Measurements from ENCODE around the gene TP73. TPM values are rescaled to one million over a fixed set of nuclear protein-coding genes. Genes with fewer than 3 reads are reported as not detected.

Gene TP73
- total RNA-seq, 1 donor, result not detected

DNA sequence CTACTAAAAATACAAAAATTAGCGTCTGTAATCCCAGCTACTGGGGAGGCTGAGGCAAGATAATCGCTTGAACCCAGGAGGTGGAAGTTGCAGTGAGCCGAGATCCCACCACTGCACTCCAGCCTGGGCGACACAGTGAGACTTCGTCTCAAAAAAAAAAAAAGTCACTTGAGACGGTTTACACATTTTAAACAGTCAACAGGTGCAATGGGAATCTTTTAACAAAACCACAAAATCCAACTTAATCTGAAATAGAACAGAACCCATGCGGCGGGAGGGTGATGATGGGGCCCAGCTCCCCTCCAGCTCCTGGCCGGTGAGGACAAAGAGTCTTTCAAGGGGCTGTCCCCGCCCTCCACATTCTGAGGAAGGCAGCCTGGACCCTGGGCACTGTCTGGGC, 48.3 kb downstream of the TP73 start:
- no peak for DNase-seq (ENCODE audit: low read depth)

DNA sequence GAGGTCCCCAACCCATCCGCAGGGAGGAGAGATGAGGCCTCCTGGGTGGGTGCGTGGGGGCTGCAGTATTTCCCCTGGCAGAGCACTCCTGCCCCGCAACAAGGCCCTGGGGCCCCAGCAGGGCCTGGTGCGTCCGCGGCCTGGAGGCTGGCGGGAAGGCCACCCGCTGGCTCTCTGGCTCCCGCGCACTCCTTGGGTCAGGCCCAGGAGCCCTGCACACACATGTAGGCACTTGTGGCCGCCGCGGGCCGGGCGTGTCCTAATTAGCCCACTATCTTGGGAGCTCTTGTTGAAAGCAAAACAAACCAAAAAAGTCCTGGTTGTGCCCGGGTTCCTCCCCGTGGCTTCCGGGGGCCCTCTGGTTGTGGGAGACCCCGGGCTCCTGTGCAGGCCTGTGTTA, 50.2 kb downstream of the TP73 start:
- TF ChIP-seq CTCF (IDR thresholded peaks at IDR 0.05; ENCODE audit: insufficient read depth, low read depth, low read length), result no peak
- DNase-seq (ENCODE audit: low read depth), result no peak
- no peak overlapping the region for H3K4me3 ChIP-seq (ENCODE audit: low read depth, low read length)

More for the DNA sequence above, 48.3 kb downstream of the TP73 start:
- no peak for TF ChIP-seq CTCF (IDR thresholded peaks at IDR 0.05; ENCODE audit: insufficient read depth, low read depth, low read length)
- H3K4me3 ChIP-seq (ENCODE audit: low read depth, low read length), result no peak overlapping the region

- peak; percentile 6 for TF ChIP-seq CTCF (IDR thresholded peaks at IDR 0.05; ENCODE audit: insufficient read depth, low read depth, low read length)
- no peak overlapping the region for H3K4me3 ChIP-seq (ENCODE audit: low read depth, low read length)
- no peak for DNase-seq (ENCODE audit: low read depth)
Observed at GRCh38 chr1:3702990-3703728, 50.8 kb downstream of the TP73 start.

- TF ChIP-seq CTCF (IDR thresholded peaks at IDR 0.05; ENCODE audit: insufficient read depth, low read depth, low read length), result no peak
- no peak overlapping the region for H3K4me3 ChIP-seq (ENCODE audit: low read depth, low read length)
- DNase-seq (ENCODE audit: low read depth), result no peak
Observed at GRCh38 chr1:3703786-3704371, 51.6 kb downstream of the TP73 start.

DNA sequence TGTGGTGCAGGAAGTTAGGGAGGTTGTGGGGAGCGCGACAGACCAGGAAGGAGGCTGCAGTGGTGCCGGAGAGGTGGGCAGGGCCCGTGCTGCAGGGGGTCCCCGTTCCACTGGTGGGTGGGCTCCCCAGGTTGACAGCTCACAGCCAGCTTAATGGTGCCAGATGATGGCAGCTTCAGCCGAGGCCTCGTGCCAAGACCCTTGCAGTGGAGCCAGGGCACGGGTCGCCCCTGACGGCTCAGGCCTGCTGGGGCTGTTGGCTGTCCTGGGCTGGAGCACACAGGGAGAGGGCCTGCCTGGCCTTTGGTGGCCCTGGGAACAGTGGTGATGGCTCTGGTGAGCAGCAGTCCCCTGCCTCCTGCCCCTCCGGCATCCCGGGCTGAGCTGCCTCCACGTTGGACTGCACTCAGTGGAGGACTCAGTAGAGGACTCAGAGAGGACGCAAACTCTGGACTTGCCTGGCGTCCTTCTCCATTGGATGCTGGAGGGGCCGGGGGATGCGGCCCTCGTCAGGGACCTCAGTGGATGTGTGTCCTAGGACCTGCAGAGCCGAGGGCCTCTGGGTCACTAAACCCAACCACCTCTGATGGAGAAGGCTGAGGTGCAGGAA, 53.1 kb downstream of the TP73 start:
- H3K4me3 ChIP-seq (ENCODE audit: low read depth, low read length), result no peak overlapping the region
- TF ChIP-seq CTCF (IDR thresholded peaks at IDR 0.05; ENCODE audit: insufficient read depth, low read depth, low read length), result no peak
- no peak for DNase-seq (ENCODE audit: low read depth)

DNA sequence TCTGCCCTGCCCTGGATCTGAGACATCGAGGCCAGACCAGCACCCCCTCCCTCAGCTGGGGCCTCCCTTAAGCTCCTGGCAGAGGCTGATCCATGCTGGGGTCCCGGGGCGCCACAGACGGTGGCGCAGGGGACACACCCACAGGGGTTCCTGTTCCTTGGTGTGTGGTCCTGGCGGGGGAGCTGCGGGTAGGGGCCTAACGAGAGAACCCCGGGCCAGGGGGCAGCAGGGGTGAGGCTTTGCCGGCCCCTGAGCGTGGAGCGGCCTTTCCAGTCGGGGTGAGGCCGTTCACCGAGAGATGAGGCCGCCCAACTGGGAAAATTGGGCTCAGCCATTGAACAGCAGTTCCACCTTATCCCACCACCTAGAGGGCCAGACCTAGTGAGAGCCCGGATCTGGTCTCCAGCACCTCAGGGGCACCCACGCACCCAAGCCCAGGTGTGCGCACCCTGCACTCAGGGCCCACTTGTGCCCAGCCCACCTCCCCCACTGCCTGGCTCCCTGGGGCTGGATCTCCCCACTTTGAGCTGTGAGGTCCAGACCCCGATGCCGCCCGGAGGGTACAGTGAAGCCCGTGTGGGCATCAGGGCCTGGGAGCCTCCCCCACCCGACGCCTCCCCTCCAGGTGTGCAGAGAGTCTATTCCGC, 54.5 kb downstream of the TP73 start:
- DNase-seq (ENCODE audit: low read depth), result no peak
- no peak overlapping the region for H3K4me3 ChIP-seq (ENCODE audit: low read depth, low read length)
- TF ChIP-seq CTCF (IDR thresholded peaks at IDR 0.05; ENCODE audit: insufficient read depth, low read depth, low read length), result no peak
